Measurements from ENCODE around the gene CAVIN1. TPM values are rescaled to one million over a fixed set of nuclear protein-coding genes. Genes with fewer than 3 reads are reported as not detected.
"Not testable (repeated sequence)": the region's sequence is repeated elsewhere in the genome, so short reads cannot be mapped to it uniquely, and the experiment has no call there.

Gene CAVIN1
- total RNA-seq, 1 experiment from 2014 or later = 18.6 TPM

DNA sequence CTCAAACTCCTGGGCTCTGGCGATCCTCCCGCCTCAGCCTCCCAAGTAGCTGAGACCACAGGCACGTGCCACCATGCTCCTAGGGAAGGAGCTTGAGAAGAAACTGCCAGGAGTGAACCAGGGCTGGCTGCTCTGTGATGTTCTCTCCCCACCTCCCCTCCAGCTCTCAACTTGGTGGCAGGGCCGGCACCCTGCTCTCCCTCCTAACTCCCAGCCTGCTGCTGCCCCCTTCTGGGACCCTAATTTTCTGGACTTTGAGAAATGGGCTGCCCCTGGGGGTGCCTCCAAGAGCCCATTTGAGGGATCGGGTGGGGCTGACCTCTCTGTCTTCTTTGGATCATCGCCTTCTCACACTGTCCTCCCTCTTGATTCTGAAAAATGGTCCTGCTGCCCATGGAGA lies 19.9 kb downstream of the CAVIN1 start:
- peaks cover 2% of the 10 kb centered on the region; the same call in 1 of the 2 replicates for H3K36me3 ChIP-seq (replicated peaks; ENCODE audit: control insufficient read depth, insufficient read depth, low read length)
- no peaks in the 10 kb centered on the region for H3K27me3 ChIP-seq (ENCODE audit: control insufficient read depth, insufficient read depth, low read length)
- DNase-seq = peak; percentile 83
- H3K4me3 ChIP-seq (ENCODE audit: insufficient read depth, low read depth, low read length) = no peak overlapping the region

DNA sequence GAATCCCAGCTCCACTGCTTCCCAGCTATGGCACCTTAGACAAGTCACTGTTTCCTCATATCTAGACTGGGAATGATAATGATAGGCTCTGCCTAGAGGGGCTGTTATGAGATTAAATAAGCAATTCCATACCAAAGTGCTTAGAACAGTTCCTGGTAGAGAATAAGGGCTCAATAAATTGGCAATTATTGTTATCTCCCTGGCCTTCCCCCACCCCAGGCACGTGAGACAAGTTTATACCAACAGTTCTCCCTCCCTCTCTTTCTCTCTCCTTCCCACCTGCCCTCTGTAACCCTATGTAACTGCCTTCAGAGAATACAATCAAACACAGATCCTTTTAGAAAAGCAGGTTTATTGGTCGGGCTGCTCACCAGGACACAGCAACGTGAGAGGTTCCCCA lies 20.9 kb downstream of the CAVIN1 start:
- Histone ChIP-seq H3K27me3 (ENCODE audit: control insufficient read depth, insufficient read depth, low read length) (no peaks in the 10 kb centered on the region), H3K36me3 (replicated peaks; ENCODE audit: control insufficient read depth, insufficient read depth, low read length) (peaks cover 2% of the 10 kb centered on the region; the same call in 1 of the 2 replicates), H3K4me3 (ENCODE audit: insufficient read depth, low read depth, low read length) (no peak overlapping the region)
- DNase-seq = no peak

DNA sequence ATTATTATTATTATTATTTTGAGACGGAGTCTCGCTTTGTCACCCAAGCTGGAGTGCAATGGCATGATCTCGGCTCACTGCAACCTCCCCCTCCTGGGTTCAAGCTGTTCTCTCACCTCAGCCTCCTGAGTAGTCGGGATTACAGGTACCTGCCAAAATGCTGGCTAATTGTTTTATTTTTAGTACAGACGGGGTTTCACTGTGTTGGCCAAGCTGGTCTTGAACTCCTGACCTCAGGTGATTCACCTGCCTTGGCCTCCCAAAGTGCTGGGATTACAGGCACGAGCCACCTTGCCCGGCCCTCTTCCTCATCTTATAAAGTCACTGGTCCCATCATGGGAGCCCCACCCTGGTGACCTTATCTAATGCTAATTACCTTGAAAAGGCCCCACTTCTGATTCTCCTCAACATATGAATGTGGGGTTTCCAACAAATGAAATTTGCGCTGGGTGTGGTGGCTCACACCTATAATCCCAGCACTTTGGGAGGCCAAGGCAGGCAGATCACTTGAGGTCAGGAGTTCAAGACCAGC lies 22.1 kb downstream of the CAVIN1 start:
- not testable (repeated sequence) for DNase-seq; H3K4me3 ChIP-seq (ENCODE audit: insufficient read depth, low read depth, low read length); H3K27me3 ChIP-seq (ENCODE audit: control insufficient read depth, insufficient read depth, low read length); H3K36me3 ChIP-seq (replicated peaks; ENCODE audit: control insufficient read depth, insufficient read depth, low read length)

DNA sequence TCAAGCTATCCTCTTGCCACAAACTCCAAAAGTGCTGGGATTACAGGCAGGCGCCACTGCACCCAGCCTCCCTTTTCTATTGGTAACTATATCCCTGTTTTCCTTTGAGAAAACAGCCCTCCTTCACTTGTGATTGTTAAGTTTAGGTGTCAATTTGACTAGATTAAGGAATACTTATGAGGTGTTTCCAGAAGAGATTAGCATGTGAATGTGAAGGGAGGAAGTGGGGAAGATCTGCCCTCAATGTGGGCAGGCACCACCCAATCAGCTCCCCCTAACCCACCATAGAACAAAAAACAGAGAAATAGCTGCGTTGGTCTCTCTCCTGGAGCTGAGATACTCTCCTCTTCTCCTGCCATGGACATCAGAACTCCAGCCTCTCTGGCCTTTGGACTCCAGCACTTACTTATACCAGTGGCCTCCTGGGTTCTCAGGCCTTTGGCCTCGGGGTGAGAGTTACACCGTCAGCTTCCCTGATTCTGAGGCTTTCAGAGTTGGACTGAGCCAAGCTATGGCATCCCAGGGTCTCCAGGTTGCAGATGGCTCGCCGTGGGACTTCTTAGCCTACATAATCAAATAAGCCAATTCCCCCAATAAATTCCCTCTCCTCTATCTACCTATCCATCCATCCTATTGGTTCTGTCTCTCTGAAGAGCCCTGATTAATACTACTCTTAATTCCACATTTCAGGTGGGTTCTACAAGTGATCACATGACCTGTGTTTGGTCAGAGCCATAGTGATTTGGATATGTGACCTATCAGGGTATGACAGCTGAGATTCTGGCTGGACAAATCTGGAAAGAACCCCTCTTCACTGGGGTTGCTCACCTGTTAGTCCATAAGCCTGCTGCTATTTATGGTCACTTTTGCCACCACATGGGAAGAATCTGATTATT lies 22.9 kb downstream of the CAVIN1 start:
- Histone ChIP-seq H3K27me3 (ENCODE audit: control insufficient read depth, insufficient read depth, low read length) (no peaks in the 10 kb centered on the region), H3K36me3 (replicated peaks; ENCODE audit: control insufficient read depth, insufficient read depth, low read length) (peaks cover 2% of the 10 kb centered on the region; the same call in 1 of the 2 replicates), H3K4me3 (ENCODE audit: insufficient read depth, low read depth, low read length) (no peak overlapping the region)
- no peak for DNase-seq

- no peak for DNase-seq
- Histone ChIP-seq H3K4me3 (ENCODE audit: insufficient read depth, low read depth, low read length) (no peak overlapping the region), H3K27me3 (ENCODE audit: control insufficient read depth, insufficient read depth, low read length) (no peaks in the 10 kb centered on the region), H3K36me3 (replicated peaks; ENCODE audit: control insufficient read depth, insufficient read depth, low read length) (peaks cover under 1% of the 10 kb centered on the region; the same call in 1 of the 2 replicates)
Measured at GRCh38 chr17:42399121-42399520, 23.9 kb downstream of the CAVIN1 start.

DNA sequence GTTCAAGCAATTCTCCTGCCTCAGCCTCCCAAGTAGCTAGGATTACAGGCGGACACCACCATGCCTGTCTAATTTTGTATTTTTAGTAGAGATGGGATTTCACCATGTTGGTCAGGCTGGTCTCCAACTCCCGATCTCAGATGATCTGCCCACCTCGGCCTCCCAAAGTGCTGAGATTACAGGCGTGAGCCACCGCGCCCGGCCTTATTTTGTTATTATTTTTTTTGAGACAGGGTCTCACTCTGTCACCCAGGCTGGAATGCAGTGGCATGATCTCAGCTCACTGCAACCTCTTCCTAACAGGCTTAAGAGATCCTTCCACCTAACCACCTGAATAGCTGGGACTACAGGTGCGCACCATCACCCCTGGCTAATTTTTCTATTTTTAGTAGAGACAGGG lies 27.5 kb downstream of the CAVIN1 start:
- not testable (repeated sequence) for H3K4me3 ChIP-seq (ENCODE audit: insufficient read depth, low read depth, low read length); DNase-seq; H3K27me3 ChIP-seq (ENCODE audit: control insufficient read depth, insufficient read depth, low read length); H3K36me3 ChIP-seq (replicated peaks; ENCODE audit: control insufficient read depth, insufficient read depth, low read length)

GRCh38 chr17:42394838-42395237 lies 28.2 kb downstream of the CAVIN1 start:
- Histone ChIP-seq H3K27me3 (ENCODE audit: control insufficient read depth, insufficient read depth, low read length) (no peaks in the 10 kb centered on the region), H3K36me3 (replicated peaks; ENCODE audit: control insufficient read depth, insufficient read depth, low read length) (no peaks in the 10 kb centered on the region), H3K4me3 (ENCODE audit: insufficient read depth, low read depth, low read length) (no peak overlapping the region)
- DNase-seq = no peak

GRCh38 chr17:42392692-42393415 lies 30.2 kb downstream of the CAVIN1 start:
- no peak for DNase-seq
- Histone ChIP-seq H3K4me3 (ENCODE audit: insufficient read depth, low read depth, low read length) (no peak overlapping the region), H3K27me3 (ENCODE audit: control insufficient read depth, insufficient read depth, low read length) (no peaks in the 10 kb centered on the region), H3K36me3 (replicated peaks; ENCODE audit: control insufficient read depth, insufficient read depth, low read length) (no peaks in the 10 kb centered on the region)

DNA sequence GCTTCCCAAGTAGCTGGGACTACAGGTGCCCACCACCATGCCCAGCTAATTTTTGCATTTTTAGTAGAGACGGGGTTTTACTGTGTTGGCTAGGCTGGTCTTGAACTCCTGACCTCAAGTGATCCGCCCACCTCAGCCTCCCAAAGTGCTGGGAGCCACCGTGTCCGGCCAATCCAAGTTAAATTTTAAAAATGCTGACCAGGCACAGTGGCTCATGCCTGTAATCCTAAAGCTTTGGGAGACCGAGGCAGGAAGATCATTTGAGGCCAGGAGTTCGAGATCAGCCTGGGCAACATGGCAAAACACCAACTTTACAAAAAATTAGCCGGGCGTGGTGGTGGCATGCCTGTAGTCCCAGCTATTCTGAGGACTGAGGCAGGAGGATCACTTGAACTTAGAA lies 31.6 kb downstream of the CAVIN1 start:
- not testable (repeated sequence) for DNase-seq; H3K36me3 ChIP-seq (replicated peaks; ENCODE audit: control insufficient read depth, insufficient read depth, low read length); H3K4me3 ChIP-seq (ENCODE audit: insufficient read depth, low read depth, low read length); H3K27me3 ChIP-seq (ENCODE audit: control insufficient read depth, insufficient read depth, low read length)

GRCh38 chr17:42389899-42390298 lies 33.2 kb downstream of the CAVIN1 start:
- H3K4me3 ChIP-seq (ENCODE audit: insufficient read depth, low read depth, low read length) = no peak overlapping the region
- H3K27me3 ChIP-seq (ENCODE audit: control insufficient read depth, insufficient read depth, low read length) = no peaks in the 10 kb centered on the region
- DNase-seq = no peak
- H3K36me3 ChIP-seq (replicated peaks; ENCODE audit: control insufficient read depth, insufficient read depth, low read length) = no peaks in the 10 kb centered on the region

- H3K4me3 ChIP-seq (ENCODE audit: insufficient read depth, low read depth, low read length) = peak overlapping the region; percentile 58
- no peak for DNase-seq
- no peaks in the 10 kb centered on the region for H3K36me3 ChIP-seq (replicated peaks; ENCODE audit: control insufficient read depth, insufficient read depth, low read length)
- H3K27me3 ChIP-seq (ENCODE audit: control insufficient read depth, insufficient read depth, low read length) = no peaks in the 10 kb centered on the region
Measured at GRCh38 chr17:42389135-42389417, 34.0 kb downstream of the CAVIN1 start.

DNA sequence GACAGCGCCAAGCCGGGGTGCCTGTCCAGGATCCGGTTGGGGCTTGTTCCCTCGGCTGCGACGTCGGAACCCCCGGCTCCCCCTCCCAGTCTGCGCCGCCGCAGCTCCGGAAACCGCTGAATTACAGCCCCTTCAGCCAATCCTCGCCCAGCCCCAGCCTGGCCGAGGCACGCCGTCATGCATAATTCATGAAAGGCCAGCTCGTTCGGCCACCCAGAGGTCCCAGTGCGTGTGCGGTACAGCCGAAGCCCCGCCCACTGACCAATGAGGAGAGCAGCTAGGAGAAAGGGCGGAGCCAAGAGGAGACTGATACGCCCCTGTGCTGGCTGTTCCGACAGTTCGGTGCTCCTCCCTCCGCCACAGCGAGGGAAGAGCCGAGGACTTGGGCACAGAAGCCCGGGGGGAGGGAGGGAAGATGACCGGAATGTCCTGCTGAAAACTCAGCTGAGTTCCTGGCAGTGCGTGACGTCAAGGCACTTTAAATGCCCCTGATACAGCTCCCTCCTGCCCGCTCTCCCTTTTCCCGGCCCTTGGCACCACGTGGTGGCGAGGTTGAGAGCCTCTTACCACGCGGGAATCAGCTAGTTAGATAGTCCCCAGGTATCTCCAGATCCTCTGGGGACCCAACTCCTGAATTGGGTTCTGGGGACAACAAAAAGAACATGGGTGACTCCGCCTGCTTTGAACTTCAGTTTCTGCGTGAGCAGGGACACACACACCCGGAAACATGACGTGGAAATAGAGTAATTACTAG lies 34.5 kb downstream of the CAVIN1 start, which contains the start of gene STAT3:
Gene STAT3 (minus strand): TSS at position 62 of the 754 bp plus-strand sequence. CDS start 39,926 bp downstream, outside the sequence.
- H3K4me3 ChIP-seq (ENCODE audit: insufficient read depth, low read depth, low read length) = peak within 1 kb of the TSS; percentile 94
- no peaks in the 10 kb centered on the region for H3K27me3 ChIP-seq (ENCODE audit: control insufficient read depth, insufficient read depth, low read length)
- no peaks in the 10 kb centered on the region for H3K36me3 ChIP-seq (replicated peaks; ENCODE audit: control insufficient read depth, insufficient read depth, low read length)
- peak; percentile 98 for DNase-seq

DNA sequence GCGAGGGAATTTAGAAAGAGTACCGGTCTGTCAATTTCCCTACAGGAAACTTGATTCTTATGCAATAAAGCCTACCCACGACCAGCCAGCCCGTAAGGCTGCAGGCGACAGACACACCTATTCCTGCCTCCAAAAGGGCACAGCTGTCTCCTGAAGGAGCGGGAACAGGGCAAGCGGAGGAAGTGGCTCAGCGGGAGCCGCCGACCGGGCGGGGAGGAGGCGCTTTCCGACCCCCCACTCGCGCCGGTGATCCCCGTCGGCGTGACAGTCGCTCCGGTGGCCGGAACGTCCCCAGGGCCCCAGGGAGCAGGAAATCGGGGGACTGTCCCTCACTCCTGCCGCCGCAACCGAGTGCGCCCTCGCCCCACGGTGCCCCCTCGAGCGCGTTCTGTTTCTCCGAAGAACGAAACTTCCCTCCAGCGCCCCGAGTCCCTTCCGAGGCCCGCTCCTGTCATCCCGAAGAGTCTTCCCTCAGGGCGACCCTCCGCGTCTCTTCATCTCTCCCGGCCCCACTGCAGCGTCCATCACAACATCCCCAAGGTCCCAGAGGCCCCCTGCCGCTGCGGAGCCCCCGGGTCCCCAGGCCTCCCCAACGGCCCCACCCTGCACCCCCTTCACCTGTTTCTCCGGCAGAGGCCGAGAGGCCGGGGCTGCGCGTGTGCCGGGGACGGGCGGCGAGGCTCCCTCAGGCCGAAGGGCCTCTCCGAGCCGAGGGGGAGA lies 35.2 kb downstream of the CAVIN1 start:
- DNase-seq = peak; percentile 81
- H3K4me3 ChIP-seq (ENCODE audit: insufficient read depth, low read depth, low read length) = peak overlapping the region; percentile 94
- no peaks in the 10 kb centered on the region for H3K36me3 ChIP-seq (replicated peaks; ENCODE audit: control insufficient read depth, insufficient read depth, low read length)
- no peaks in the 10 kb centered on the region for H3K27me3 ChIP-seq (ENCODE audit: control insufficient read depth, insufficient read depth, low read length)
